ENCODE results near the gene NTPCR. TPM values are rescaled to one million over a fixed set of nuclear protein-coding genes. Genes with fewer than 3 reads are reported as not detected.

NTPCR gene
- total RNA-seq, 1 experiment from 2014 or later, result 46.8 TPM

DNA sequence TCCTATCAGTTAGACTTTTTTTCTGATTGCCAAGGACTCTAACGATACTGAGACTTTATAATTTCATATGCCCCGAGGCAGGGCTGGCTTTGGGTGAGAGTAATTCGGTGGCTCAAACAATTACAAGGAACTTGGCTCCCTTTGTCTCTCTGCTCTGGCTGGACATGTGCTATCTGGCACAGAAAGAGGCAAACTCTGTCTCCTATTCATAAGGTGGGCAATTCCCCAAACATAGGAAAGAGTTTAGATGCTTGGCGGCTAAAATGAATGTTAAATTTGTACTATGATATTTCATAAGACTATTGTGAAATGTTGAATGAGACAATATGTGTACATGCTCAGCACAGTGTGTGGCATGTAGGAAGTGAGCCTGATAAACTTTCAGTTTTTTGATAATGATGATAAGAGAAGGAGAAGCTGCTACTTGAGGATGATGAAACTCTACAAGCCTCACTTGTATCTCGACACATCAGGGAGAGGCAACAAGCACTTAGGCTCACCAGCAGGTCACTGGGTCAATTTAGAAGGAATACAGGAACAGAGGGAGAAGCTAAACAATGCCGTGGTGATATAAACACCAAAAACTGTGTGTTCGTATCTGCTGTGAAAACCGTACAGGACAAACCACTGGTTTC, 12.6 kb upstream of the NTPCR start:
- ChIA-PET CTCF (no interaction called here), POLR2A (no interaction called here)
- DNase-seq (ENCODE audit: low read depth, low spot score) (no peak), ATAC-seq (no peak)
- Histone ChIP-seq H3K4me1 (ENCODE audit: control insufficient read depth, insufficient read depth, low read length) (no peaks in the 10 kb centered on the region), H3K27ac (ENCODE audit: low read length) (no peak overlapping the region), H3K4me3 (ENCODE audit: low read depth in 2 of 2, low read length in 2 of 2) (no peak overlapping the region), H3K36me3 (ENCODE audit: control insufficient read depth, insufficient read depth, low read length) (no peaks in the 10 kb centered on the region), H3K9me3 (ENCODE audit: control insufficient read depth, insufficient read depth, low read depth, low read length) (no peaks in the 10 kb centered on the region), H3K27me3 (ENCODE audit: control insufficient read depth, insufficient read depth, low read length) (peaks cover 2% of the 10 kb centered on the region; the same call in 1 of the 2 replicates)
- intact Hi-C loops (cut with micrococcal nuclease; ENCODE audit: unreplicated experiment) (no loop called here), in situ Hi-C loops (cut with HindIII; ENCODE audit: low pct_unique_long_range_greater_than_20kb, low sequenced_read_pairs) (no loop called here)
- no TSS peak for BruUV-seq (replicated peaks)
- no peak for TF ChIP-seq SIN3A (IDR thresholded peaks at IDR 0.05; ENCODE audit: borderline replicate concordance, insufficient read depth, low read depth, low read length)

DNA sequence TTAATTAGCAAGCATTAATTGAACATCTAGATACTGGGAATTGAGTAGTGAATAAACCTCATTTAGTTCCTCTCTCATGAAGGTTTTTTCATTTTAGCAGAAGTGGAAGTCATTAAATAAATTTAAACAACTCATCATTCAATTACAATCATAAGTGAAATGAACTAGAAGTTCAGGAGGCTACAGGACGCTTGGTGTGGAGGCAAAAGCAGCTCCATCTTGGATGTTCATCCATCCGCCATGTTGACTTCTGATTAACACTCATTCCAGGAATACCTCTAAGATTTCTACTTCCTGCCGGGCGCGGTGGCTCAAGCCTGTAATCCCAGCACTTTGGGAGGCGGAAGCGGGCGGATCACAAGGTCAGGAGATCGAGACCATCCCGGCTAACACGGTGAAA, 11.5 kb upstream of the NTPCR start:
- no peak overlapping the region for H3K27ac ChIP-seq (ENCODE audit: low read length)
- H3K36me3 ChIP-seq (ENCODE audit: control insufficient read depth, insufficient read depth, low read length), result no peaks in the 10 kb centered on the region
- ATAC-seq, result no peak
- POLR2A ChIA-PET, result no interaction called here
- no peaks in the 10 kb centered on the region for H3K4me1 ChIP-seq (ENCODE audit: control insufficient read depth, insufficient read depth, low read length)
- TF ChIP-seq POLR2AphosphoS5 (IDR thresholded peaks at IDR 0.05; ENCODE audit: low read depth, low read length) (no peak), TCF7L2 (IDR thresholded peaks at IDR 0.05; ENCODE audit: low read depth, low read length) (no peak), SIN3A (IDR thresholded peaks at IDR 0.05; ENCODE audit: borderline replicate concordance, insufficient read depth, low read depth, low read length) (no peak)
- TF ChIP-seq, protein P1, sequence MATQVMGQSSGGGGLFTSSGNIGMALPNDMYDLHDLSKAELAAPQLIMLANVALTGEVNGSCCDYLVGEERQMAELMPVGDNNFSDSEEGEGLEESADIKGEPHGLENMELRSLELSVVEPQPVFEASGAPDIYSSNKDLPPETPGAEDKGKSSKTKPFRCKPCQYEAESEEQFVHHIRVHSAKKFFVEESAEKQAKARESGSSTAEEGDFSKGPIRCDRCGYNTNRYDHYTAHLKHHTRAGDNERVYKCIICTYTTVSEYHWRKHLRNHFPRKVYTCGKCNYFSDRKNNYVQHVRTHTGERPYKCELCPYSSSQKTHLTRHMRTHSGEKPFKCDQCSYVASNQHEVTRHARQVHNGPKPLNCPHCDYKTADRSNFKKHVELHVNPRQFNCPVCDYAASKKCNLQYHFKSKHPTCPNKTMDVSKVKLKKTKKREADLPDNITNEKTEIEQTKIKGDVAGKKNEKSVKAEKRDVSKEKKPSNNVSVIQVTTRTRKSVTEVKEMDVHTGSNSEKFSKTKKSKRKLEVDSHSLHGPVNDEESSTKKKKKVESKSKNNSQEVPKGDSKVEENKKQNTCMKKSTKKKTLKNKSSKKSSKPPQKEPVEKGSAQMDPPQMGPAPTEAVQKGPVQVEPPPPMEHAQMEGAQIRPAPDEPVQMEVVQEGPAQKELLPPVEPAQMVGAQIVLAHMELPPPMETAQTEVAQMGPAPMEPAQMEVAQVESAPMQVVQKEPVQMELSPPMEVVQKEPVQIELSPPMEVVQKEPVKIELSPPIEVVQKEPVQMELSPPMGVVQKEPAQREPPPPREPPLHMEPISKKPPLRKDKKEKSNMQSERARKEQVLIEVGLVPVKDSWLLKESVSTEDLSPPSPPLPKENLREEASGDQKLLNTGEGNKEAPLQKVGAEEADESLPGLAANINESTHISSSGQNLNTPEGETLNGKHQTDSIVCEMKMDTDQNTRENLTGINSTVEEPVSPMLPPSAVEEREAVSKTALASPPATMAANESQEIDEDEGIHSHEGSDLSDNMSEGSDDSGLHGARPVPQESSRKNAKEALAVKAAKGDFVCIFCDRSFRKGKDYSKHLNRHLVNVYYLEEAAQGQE (IDR thresholded peaks at IDR 0.05; ENCODE audit: insufficient read depth in 1 of 2, low read depth in 2 of 2, low read length in 1 of 2), result no peak
- TF ChIP-seq, protein P2, sequence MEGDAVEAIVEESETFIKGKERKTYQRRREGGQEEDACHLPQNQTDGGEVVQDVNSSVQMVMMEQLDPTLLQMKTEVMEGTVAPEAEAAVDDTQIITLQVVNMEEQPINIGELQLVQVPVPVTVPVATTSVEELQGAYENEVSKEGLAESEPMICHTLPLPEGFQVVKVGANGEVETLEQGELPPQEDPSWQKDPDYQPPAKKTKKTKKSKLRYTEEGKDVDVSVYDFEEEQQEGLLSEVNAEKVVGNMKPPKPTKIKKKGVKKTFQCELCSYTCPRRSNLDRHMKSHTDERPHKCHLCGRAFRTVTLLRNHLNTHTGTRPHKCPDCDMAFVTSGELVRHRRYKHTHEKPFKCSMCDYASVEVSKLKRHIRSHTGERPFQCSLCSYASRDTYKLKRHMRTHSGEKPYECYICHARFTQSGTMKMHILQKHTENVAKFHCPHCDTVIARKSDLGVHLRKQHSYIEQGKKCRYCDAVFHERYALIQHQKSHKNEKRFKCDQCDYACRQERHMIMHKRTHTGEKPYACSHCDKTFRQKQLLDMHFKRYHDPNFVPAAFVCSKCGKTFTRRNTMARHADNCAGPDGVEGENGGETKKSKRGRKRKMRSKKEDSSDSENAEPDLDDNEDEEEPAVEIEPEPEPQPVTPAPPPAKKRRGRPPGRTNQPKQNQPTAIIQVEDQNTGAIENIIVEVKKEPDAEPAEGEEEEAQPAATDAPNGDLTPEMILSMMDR (IDR thresholded peaks at IDR 0.05), result no peak
- in situ Hi-C loops (cut with HindIII; ENCODE audit: low pct_unique_long_range_greater_than_20kb, low sequenced_read_pairs), result no loop called here
- CTCF ChIA-PET, result no interaction called here
- H3K27me3 ChIP-seq (ENCODE audit: control insufficient read depth, insufficient read depth, low read length), result peaks cover 2% of the 10 kb centered on the region; the same call in 1 of the 2 replicates
- H3K9me3 ChIP-seq (ENCODE audit: control insufficient read depth, insufficient read depth, low read depth, low read length), result no peaks in the 10 kb centered on the region
- H3K4me3 ChIP-seq (ENCODE audit: low read depth in 2 of 2, low read length in 2 of 2), result no peak overlapping the region
- no peak for DNase-seq (ENCODE audit: low read depth, low spot score)
- intact Hi-C loops (cut with micrococcal nuclease; ENCODE audit: unreplicated experiment), result no loop called here
- BruUV-seq (replicated peaks), result no TSS peak

DNA sequence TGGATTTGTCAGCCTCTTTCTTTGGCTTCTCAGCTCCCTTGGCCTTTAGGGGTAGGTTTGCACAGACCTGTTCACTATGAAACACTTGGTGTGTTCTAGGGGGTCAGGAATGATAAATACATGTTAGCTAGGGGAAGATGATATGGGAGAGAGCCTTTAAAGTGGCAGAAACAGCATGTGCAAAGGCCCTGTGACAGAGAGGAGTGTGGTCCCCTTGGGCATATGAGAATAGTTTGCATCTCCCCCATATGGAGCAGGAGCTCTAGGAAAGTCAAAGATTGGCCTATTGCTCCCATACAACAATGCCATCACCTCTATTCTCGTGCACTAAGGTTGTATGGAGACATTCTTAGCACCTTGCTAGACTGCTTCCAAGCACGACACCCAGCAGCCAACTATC, 10.7 kb upstream of the NTPCR start:
- no TSS peak for BruUV-seq (replicated peaks)

More for the DNA sequence above, 10.7 kb upstream of the NTPCR start:
- Histone ChIP-seq H3K4me3 (ENCODE audit: low read depth in 2 of 2, low read length in 2 of 2) (no peak overlapping the region), H3K27ac (ENCODE audit: low read length) (no peak overlapping the region), H3K4me1 (ENCODE audit: control insufficient read depth, insufficient read depth, low read length) (no peaks in the 10 kb centered on the region), H3K27me3 (ENCODE audit: control insufficient read depth, insufficient read depth, low read length) (peaks cover 2% of the 10 kb centered on the region; the same call in 1 of the 2 replicates), H3K9me3 (ENCODE audit: control insufficient read depth, insufficient read depth, low read depth, low read length) (no peaks in the 10 kb centered on the region), H3K36me3 (ENCODE audit: control insufficient read depth, insufficient read depth, low read length) (no peaks in the 10 kb centered on the region)
- POLR2A ChIA-PET, result no interaction called here
- ATAC-seq (no peak), DNase-seq (ENCODE audit: low read depth, low spot score) (no peak)
- CTCF ChIA-PET, result no interaction called here
- intact Hi-C loops (cut with micrococcal nuclease; ENCODE audit: unreplicated experiment), result no loop called here
- in situ Hi-C loops (cut with HindIII; ENCODE audit: low pct_unique_long_range_greater_than_20kb, low sequenced_read_pairs), result no loop called here
- no peak for TF ChIP-seq TCF7L2 (IDR thresholded peaks at IDR 0.05; ENCODE audit: low read depth, low read length)
- TF ChIP-seq, protein P2 (IDR thresholded peaks at IDR 0.05), result no peak

Data from Panc1 (cell line).